ENCODE data around the gene LIN37. TPM values are rescaled to one million over a fixed set of nuclear protein-coding genes. Genes with fewer than 3 reads are reported as not detected.

LIN37 gene
- total and polyA plus RNA-seq, 12 donors, result 4.0 to 29.4 (median 5.0) TPM

DNA sequence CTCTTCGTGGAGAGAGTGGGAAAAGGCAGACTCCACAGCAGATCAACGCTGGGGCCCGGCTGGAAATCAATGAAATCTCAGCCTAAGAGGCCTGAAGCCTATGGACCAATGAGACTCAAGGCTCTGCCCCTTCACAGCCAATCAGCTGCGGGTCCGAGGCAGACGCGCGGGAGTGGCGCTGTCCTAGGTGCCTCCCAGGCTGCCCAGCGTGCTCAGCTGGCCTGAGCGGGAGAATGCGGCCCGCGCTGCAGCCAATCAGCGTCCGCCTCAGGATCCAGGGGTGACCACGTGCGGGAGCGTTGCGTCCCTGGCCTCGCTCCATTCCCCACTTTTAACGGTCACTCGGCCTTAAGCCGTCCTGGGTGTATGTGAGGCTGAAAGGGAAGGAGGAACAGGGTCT lies 44.2 kb upstream of the LIN37 start, which contains the start of gene ZBTB32:
ZBTB32 (plus strand) TSS at position 341 of the 400 bp plus-strand sequence. CDS start 10,069 bp downstream, outside the sequence.
- Histone ChIP-seq H3K4me1 (peaks cover 0 to 16% (median 7%) of the 10 kb centered on the region in 9 donors), H3K27me3 (peaks cover 0 to 23% (median 10%) of the 10 kb centered on the region in 7 donors), H3K9me3 (no peaks in the 10 kb centered on the region), H3K27ac (no peak within 1 kb of the TSS), H3K4me3 (peak within 1 kb of the TSS in 1 of 10 donors; percentile 65), H3K36me3 (no peaks in the 10 kb centered on the region)
- DNase-seq (no peak), ATAC-seq (peak in 3 of 8 donors; percentile 31 to 37 (median 36))
- intact Hi-C loops (cut with DNase I), result no loop called here
- 20 to 22% methylated on average over 24 of the region's 24 CpGs for WGBS, 2 donors
- TF ChIP-seq, protein P1, sequence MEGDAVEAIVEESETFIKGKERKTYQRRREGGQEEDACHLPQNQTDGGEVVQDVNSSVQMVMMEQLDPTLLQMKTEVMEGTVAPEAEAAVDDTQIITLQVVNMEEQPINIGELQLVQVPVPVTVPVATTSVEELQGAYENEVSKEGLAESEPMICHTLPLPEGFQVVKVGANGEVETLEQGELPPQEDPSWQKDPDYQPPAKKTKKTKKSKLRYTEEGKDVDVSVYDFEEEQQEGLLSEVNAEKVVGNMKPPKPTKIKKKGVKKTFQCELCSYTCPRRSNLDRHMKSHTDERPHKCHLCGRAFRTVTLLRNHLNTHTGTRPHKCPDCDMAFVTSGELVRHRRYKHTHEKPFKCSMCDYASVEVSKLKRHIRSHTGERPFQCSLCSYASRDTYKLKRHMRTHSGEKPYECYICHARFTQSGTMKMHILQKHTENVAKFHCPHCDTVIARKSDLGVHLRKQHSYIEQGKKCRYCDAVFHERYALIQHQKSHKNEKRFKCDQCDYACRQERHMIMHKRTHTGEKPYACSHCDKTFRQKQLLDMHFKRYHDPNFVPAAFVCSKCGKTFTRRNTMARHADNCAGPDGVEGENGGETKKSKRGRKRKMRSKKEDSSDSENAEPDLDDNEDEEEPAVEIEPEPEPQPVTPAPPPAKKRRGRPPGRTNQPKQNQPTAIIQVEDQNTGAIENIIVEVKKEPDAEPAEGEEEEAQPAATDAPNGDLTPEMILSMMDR (IDR thresholded peaks at IDR 0.05), result no peak

DNA sequence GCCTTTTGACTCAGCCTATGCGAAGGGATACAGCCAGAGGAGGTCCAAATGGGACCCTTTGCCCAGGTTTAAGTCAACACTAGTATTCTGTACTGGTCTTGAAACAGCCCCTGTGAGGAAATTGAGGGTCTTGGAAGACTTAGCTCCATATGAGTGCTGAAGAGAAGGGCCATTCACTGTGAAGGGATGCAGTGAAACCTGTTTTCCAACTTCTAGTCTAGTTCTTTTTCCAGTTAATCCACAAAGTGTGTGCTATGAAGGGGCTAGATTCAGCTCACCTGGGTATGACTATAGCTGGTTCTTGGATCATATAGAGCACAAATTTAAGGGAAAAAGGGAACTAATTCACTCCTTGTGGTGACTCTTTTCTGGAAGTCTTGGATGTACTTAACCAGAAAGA lies 40.0 kb upstream of the LIN37 start:
- Histone ChIP-seq H3K36me3 (no peaks in the 10 kb centered on the region), H3K27me3 (peaks cover 0 to 23% (median 6%) of the 10 kb centered on the region in 7 donors), H3K4me1 (peaks cover 0 to under 1% (median 0%) of the 10 kb centered on the region in 9 donors), H3K4me3 (no peak overlapping the region), H3K9me3 (no peaks in the 10 kb centered on the region), H3K27ac (no peak overlapping the region)
- intact Hi-C loops (cut with DNase I), result no loop called here
- ATAC-seq (no peak), DNase-seq (no peak)
- TF ChIP-seq, protein P1 (IDR thresholded peaks at IDR 0.05), result no peak
- 81 to 89% methylated on average over 1 of the region's 1 CpG for WGBS, 2 donors

DNA sequence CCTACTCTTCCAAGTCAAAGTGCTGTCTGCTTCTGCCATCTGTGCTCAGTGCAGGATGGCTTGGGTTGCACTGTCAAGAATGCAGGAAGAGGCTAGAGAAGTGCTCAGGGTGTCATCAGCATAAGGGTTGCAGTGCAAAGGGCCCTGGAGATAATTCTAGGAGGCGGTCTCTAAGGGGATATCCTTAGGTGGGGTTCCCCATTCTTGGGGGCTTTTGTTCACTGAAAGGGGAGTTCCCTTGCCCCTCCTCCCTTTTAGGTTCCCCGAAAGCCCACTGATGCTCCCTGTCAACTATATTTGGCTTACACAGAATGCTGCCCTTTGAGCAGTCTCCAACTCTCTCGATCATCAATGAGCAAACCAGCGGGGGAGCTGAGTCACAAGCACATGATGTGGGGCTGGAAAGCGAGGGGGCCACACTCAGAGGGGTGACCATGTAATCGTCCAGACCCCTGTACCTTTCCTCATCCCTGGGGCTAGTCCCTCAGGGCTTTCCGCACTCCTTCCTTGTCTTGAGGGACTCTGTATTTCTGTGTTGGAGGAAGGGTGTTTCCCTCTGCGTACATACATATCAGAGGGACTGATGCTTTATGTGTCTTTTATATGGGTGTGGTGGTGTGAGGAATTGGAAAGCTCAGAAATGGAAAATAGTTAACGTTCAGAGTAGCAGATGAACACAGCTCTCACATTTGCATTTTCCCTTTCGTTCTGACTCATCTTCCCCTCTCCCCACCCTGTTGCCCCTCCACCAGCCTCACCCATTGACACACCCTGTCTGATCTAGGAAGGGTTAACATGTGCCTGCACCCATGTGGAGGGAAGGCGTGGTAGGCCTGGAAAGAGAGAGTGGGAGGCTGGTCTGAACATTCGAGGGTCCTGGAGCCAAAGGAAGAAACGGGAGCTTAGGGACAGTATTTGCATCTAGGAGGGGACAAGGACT lies 37.3 kb upstream of the LIN37 start:
- ATAC-seq (no peak), DNase-seq (no peak)
- Histone ChIP-seq H3K27ac (peak overlapping the region in 1 of 10 donors; percentile 57), H3K4me3 (no peak overlapping the region), H3K36me3 (no peaks in the 10 kb centered on the region), H3K9me3 (no peaks in the 10 kb centered on the region), H3K27me3 (peaks cover 0 to 7% (median 0%) of the 10 kb centered on the region in 7 donors), H3K4me1 (peaks cover 3 to 13% (median 8%) of the 10 kb centered on the region in 9 donors)
- WGBS, 2 donors, result 64 to 67% methylated on average over 13 of the region's 13 CpGs
- intact Hi-C loops (cut with DNase I), result loop anchor here in 4 of 10 donors (10.0 kb wide), 2 partner anchors 156 to 166 kb away; partner anchors contain the start of gene TMEM147 (in 3 of the 4)
- TF ChIP-seq, protein P1 (IDR thresholded peaks at IDR 0.05), result no peak
